Lung (tissue), 12 donors: ENCODE data around the gene P2RX5. TPM values are rescaled to one million over a fixed set of nuclear protein-coding genes. Genes with fewer than 3 reads are reported as not detected.
A peak's percentile ranks its signal among the peaks of the same experiment; 100 is the strongest.

Experiments used
- ATAC-seq: fragments of 200-7000 bp; cut with Tn5 transposase; one replicate; pipeline ENCODE4 v1.9.1; 2020; ENCODE audit warnings: moderate number of reproducible peaks; ENCODE audit not compliant: insufficient read depth, low FRiP score
- DNase-seq, 3 donors: peaks; one replicate each; pipeline ENCODE4 v3.0.0-alpha.2; 2013 to 2017
- H3K27ac ChIP-seq, 2 donors: one replicate each; pipeline ENCODE4 v1.5.1; 2013; ENCODE audit warnings: mild to moderate bottlenecking in 2 of 2, moderate library complexity in 2 of 2, control low read depth in 1 of 2, inconsistent platforms in 1 of 2, low read depth in 1 of 2, low read length in 1 of 2
- H3K27me3 ChIP-seq, 3 donors: one replicate each; pipeline ENCODE4 v1.5.1; 2013; ENCODE audit warnings: low read length in 2 of 3; ENCODE audit not compliant: control insufficient read depth in 3 of 3, insufficient read depth in 3 of 3
- H3K36me3 ChIP-seq, 4 donors: one replicate each; pipeline ENCODE4 v1.5.1; 2013; ENCODE audit warnings: low read length in 4 of 4, mild to moderate bottlenecking in 1 of 4, moderate library complexity in 1 of 4; ENCODE audit not compliant: control insufficient read depth in 4 of 4, insufficient read depth in 4 of 4
- H3K4me1 ChIP-seq, 5 donors: one replicate each; pipeline ENCODE4 v1.5.1; 2013; ENCODE audit warnings: low read length in 5 of 5, mild to moderate bottlenecking in 2 of 5, moderate library complexity in 1 of 5; ENCODE audit not compliant: control insufficient read depth in 5 of 5, insufficient read depth in 5 of 5
- H3K4me3 ChIP-seq: one replicate; pipeline ENCODE4 v1.5.1; 2013; ENCODE audit warnings: mild to moderate bottlenecking, control low read depth, moderate library complexity
- H3K9ac ChIP-seq, 2 donors: one replicate each; pipeline ENCODE4 v1.5.1; 2013; ENCODE audit warnings: low read length in 2 of 2, control low read depth in 1 of 2; ENCODE audit not compliant: insufficient read depth in 1 of 2
- H3K9me3 ChIP-seq, 4 donors: one replicate each; pipeline ENCODE4 v1.5.1; 2013; ENCODE audit warnings: low read length in 3 of 4, mild to moderate bottlenecking in 1 of 4, moderate library complexity in 1 of 4; ENCODE audit not compliant: control insufficient read depth in 4 of 4, insufficient read depth in 3 of 4
- CTCF ChIP-seq: IDR thresholded peaks from 2 replicates; pipeline ENCODE4 v1.5.1; 2012; ENCODE audit warnings: mild to moderate bottlenecking; ENCODE audit errors: control extremely low read depth, extremely low read depth
- WGBS, 2 donors: extraction: QIAGEN DNeasy Blood & Tissue Kit; methylation state at CpG; one replicate each; pipeline ENCODE4 v1.1.7; 2013; 5-methylcytosine and 5-hydroxymethylcytosine counted together
- polyA plus RNA-seq, 2 donors: library from polyadenylated mRNA; stranded (reverse); fragments of 200-250 nt; gene quantifications; one replicate each; pipeline ENCODE4 v1.2.1, GENCODE V29; 2013
- total RNA-seq, 2 donors: library from RNA; depleted of rRNA in 1 of 2; stranded (reverse); fragments of >200 nt in 1 of 2; gene quantifications; one replicate each; pipeline ENCODE4 v1.2.1, GENCODE V29; 2014 to 2021
- donor health status: control.
- donor health status: control.
- donor health status: Bipolar disorder and iron deficiency.
- donor health status: healthy.
- donor health status: DM: yes; HTN: yes; CAD: no.

The P2RX5 gene
- total and polyA plus RNA-seq, 4 donors = 1.3 to 4.7 (median 3.3) TPM

- peaks cover 5 to 38% (median 15%) of the 10 kb centered on the region in 4 donors for H3K36me3 ChIP-seq
- DNase-seq (no peak), ATAC-seq (no peak)
- H3K4me3 ChIP-seq = no peak overlapping the region
- no peaks in the 10 kb centered on the region for H3K9me3 ChIP-seq
- no peak for TF ChIP-seq CTCF
- no peak overlapping the region for H3K27ac ChIP-seq
- WGBS, 2 donors = 93% methylated on average over 33 of the region's 33 CpGs
- H3K9ac ChIP-seq = no peak overlapping the region
- no peaks in the 10 kb centered on the region for H3K27me3 ChIP-seq
- H3K4me1 ChIP-seq = peaks cover 0 to 30% (median 6%) of the 10 kb centered on the region in 5 donors
Observed at GRCh38 chr17:3663102-3664011, 32.6 kb downstream of the P2RX5 start.

- ATAC-seq (peak; percentile 9), DNase-seq (no peak)
- TF ChIP-seq CTCF = no peak
- Histone ChIP-seq H3K4me1 (peaks cover 0 to 17% (median 0%) of the 10 kb centered on the region in 5 donors), H3K27ac (peak overlapping the region in 1 of 2 donors; percentile 86), H3K4me3 (no peak overlapping the region), H3K27me3 (no peaks in the 10 kb centered on the region), H3K9me3 (no peaks in the 10 kb centered on the region), H3K36me3 (peaks cover 5 to 46% (median 12%) of the 10 kb centered on the region in 4 donors), H3K9ac (no peak overlapping the region)
- 91 to 94% methylated on average over 23 of the region's 23 CpGs for WGBS, 2 donors
Observed at GRCh38 chr17:3660311-3660891, 35.6 kb downstream of the P2RX5 start.

GRCh38 chr17:3659541-3660111, 36.3 kb downstream of the P2RX5 start:
- Histone ChIP-seq H3K9ac (no peak overlapping the region), H3K9me3 (no peaks in the 10 kb centered on the region), H3K4me1 (peaks cover 0 to 17% (median 0%) of the 10 kb centered on the region in 5 donors), H3K27me3 (no peaks in the 10 kb centered on the region), H3K27ac (peak overlapping the region; percentile 65 to 86), H3K36me3 (peaks cover 5 to 43% (median 8%) of the 10 kb centered on the region in 4 donors), H3K4me3 (no peak overlapping the region)
- no peak for TF ChIP-seq CTCF
- ATAC-seq = peak; percentile 63
- peak; percentile 55 to 61 (median 61) for DNase-seq
- WGBS, 2 donors = 73 to 80% methylated on average over 22 of the region's 22 CpGs
